Parathyroid adenoma (tissue), 2 donors: ENCODE results near the gene ZNF8.

Experiments
- H2AFZ ChIP-seq: fragments of 300-600 bp; sonication (generic); one replicate; pipeline ENCODE4 v1.7.0; 2017; ENCODE audit warnings: antibody characterized with exemption, mild to moderate bottlenecking
- H3K27ac ChIP-seq: fragments of 300-600 bp; sonication (generic); one replicate; pipeline ENCODE4 v1.7.0; 2017
- H3K27me3 ChIP-seq: fragments of 300-600 bp; sonication (generic); one replicate; pipeline ENCODE4 v1.7.0; 2017; ENCODE audit warnings: low read length; ENCODE audit not compliant: control insufficient read depth, insufficient read depth
- H3K36me3 ChIP-seq: fragments of 300-600 bp; sonication (generic); one replicate; pipeline ENCODE4 v1.7.0; 2017; ENCODE audit warnings: low read length; ENCODE audit not compliant: control insufficient read depth, insufficient read depth
- H3K4me1 ChIP-seq: fragments of 300-600 bp; sonication (generic); one replicate; pipeline ENCODE4 v1.7.0; 2017; ENCODE audit warnings: control low read depth
- H3K4me2 ChIP-seq: fragments of 300-600 bp; sonication (generic); one replicate; pipeline ENCODE4 v1.7.0; 2017; ENCODE audit warnings: low read length
- H3K4me3 ChIP-seq: fragments of 300-600 bp; sonication (generic); one replicate; pipeline ENCODE4 v1.7.0; 2017; ENCODE audit warnings: low read depth, low read length
- H3K79me2 ChIP-seq: fragments of 300-600 bp; sonication (generic); one replicate; pipeline ENCODE4 v1.7.0; 2017; ENCODE audit warnings: control low read depth
- H3K9ac ChIP-seq: fragments of 300-600 bp; sonication (generic); one replicate; pipeline ENCODE4 v1.7.0; 2017; ENCODE audit warnings: mild to moderate bottlenecking
- H3K9me3 ChIP-seq: fragments of 300-600 bp; sonication (generic); one replicate; pipeline ENCODE4 v1.7.0; 2017; ENCODE audit warnings: low read length; ENCODE audit not compliant: control insufficient read depth
- TF ChIP-seq, protein P1 (sequence below): fragments of 300-600 bp; sonication (generic); IDR thresholded peaks from one replicate; pipeline ENCODE4 v1.7.0; 2017; ENCODE audit warnings: antibody characterized with exemption, mild to moderate bottlenecking
- donor health status: primary hyperparathyroidism.

Gene ZNF8

DNA sequence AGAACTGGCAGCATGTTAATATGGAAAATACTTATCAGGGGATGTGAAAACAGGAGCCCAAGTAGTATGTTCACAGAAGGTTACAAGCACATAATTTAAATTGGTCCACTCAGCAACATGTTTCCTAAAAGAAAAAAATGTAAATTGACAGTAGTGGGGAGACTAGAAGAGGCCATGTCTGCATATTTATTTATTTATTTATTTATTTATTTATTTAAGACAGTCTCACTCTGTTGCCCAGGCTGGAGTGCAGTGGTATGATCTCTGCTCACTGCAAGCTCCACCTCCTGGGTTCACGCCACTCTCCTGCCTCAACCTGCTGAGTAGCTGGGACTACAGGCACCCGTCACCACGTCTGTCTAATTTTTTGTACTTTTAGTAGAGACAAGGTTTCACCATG is 13.7 kb upstream of the ZNF8 start:
- no peak overlapping the region for H3K9ac ChIP-seq
- H3K27me3 ChIP-seq: no peaks in the 10 kb centered on the region
- TF ChIP-seq, protein P1, sequence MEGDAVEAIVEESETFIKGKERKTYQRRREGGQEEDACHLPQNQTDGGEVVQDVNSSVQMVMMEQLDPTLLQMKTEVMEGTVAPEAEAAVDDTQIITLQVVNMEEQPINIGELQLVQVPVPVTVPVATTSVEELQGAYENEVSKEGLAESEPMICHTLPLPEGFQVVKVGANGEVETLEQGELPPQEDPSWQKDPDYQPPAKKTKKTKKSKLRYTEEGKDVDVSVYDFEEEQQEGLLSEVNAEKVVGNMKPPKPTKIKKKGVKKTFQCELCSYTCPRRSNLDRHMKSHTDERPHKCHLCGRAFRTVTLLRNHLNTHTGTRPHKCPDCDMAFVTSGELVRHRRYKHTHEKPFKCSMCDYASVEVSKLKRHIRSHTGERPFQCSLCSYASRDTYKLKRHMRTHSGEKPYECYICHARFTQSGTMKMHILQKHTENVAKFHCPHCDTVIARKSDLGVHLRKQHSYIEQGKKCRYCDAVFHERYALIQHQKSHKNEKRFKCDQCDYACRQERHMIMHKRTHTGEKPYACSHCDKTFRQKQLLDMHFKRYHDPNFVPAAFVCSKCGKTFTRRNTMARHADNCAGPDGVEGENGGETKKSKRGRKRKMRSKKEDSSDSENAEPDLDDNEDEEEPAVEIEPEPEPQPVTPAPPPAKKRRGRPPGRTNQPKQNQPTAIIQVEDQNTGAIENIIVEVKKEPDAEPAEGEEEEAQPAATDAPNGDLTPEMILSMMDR: no peak
- peaks cover 30% of the 10 kb centered on the region for H3K36me3 ChIP-seq
- no peak overlapping the region for H3K27ac ChIP-seq
- H3K4me1 ChIP-seq: no peaks in the 10 kb centered on the region
- H3K4me2 ChIP-seq: no peak overlapping the region
- H3K79me2 ChIP-seq: no peaks in the 10 kb centered on the region
- no peak overlapping the region for H2AFZ ChIP-seq
- peaks cover 27% of the 10 kb centered on the region for H3K9me3 ChIP-seq
- H3K4me3 ChIP-seq: no peak overlapping the region

DNA sequence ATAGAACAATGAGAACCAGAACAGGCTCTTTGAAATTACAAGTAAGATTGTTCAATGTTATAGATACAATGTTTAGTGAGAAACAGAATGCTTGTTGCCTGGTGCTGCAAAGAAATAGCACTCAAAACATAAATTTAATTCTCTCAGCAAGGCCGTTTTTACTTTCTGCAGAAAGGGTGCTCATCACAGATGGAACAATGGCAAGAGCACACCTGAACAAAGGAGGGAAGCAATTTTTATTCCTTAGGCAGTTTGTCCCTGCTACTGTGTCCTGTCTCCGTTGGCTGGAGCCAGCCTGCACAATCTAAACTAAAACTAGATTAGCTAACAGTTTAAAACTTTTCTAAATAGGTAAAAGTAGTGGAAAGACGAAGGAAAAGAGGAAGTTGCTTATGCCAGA is 10.4 kb upstream of the ZNF8 start:
- TF ChIP-seq, protein P1: no peak
- peaks cover 6% of the 10 kb centered on the region for H3K9me3 ChIP-seq
- no peak overlapping the region for H3K4me2 ChIP-seq
- H3K4me3 ChIP-seq: no peak overlapping the region
- H3K79me2 ChIP-seq: no peaks in the 10 kb centered on the region
- no peak overlapping the region for H3K9ac ChIP-seq
- peaks cover 5% of the 10 kb centered on the region for H3K36me3 ChIP-seq
- H3K4me1 ChIP-seq: no peaks in the 10 kb centered on the region
- no peaks in the 10 kb centered on the region for H3K27me3 ChIP-seq
- no peak overlapping the region for H2AFZ ChIP-seq
- H3K27ac ChIP-seq: no peak overlapping the region

DNA sequence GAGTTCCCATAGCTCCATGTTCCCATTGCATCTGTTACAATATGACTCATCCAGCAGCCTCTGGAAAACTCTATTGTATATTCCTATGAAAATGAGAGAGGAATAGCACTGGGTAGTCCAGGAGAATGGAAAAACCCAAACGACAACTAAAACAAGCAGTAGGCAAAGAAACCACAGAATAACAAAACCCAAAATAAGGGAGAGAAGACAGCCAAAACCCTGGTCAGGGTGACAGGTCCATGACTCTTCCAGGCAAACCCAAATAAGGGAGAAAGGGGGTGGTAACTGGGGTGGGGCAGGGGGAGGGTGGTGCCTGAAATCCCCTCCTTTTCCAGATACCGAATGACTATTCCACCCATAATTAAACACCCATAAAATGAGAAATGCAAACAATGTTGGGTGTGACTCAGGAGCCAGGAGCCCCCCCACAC is 4.0 kb upstream of the ZNF8 start:
- Histone ChIP-seq H3K9me3 (no peaks in the 10 kb centered on the region), H3K9ac (no peak overlapping the region), H3K36me3 (no peaks in the 10 kb centered on the region), H3K4me3 (no peak overlapping the region), H3K27me3 (no peaks in the 10 kb centered on the region), H3K4me1 (peaks cover 2% of the 10 kb centered on the region), H3K4me2 (no peak overlapping the region), H3K27ac (no peak overlapping the region), H3K79me2 (peaks cover 4% of the 10 kb centered on the region), H2AFZ (no peak overlapping the region)
- TF ChIP-seq, protein P1: no peak

- Histone ChIP-seq H3K36me3 (no peaks in the 10 kb centered on the region), H3K4me2 (no peak overlapping the region), H3K79me2 (peaks cover 11% of the 10 kb centered on the region), H2AFZ (no peak overlapping the region), H3K27ac (no peak overlapping the region), H3K4me3 (no peak overlapping the region), H3K9ac (no peak overlapping the region), H3K27me3 (no peaks in the 10 kb centered on the region), H3K9me3 (no peaks in the 10 kb centered on the region), H3K4me1 (peaks cover 2% of the 10 kb centered on the region)
- TF ChIP-seq, protein P1: no peak
Observed at GRCh38 chr19:58275564-58275963, 3.2 kb upstream of the ZNF8 start.

DNA sequence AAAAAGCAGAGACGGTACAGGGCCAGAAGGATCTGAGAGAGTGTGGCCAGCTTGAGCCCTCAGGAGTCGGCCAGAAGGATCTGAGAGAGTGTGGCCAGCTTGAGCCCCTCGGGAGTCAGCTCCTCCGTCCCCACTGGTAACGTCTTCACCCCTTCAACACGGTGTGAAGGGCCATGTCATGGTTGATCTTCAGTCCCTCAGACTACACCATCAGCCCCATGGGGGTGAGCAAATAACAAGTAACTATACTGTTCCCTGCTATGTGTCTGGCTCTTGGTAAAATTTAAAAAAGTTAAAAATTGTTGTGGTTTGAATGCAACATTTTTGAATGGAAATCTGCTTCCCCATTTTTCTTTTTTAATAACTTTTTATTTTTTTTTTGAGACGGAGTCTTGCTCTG is 1.6 kb upstream of the ZNF8 start:
- H3K4me3 ChIP-seq: no peak overlapping the region
- no peak overlapping the region for H3K27ac ChIP-seq
- TF ChIP-seq, protein P1: no peak
- peaks cover 11% of the 10 kb centered on the region for H3K79me2 ChIP-seq
- no peaks in the 10 kb centered on the region for H3K9me3 ChIP-seq
- H3K4me2 ChIP-seq: no peak overlapping the region
- H3K36me3 ChIP-seq: no peaks in the 10 kb centered on the region
- H3K27me3 ChIP-seq: no peaks in the 10 kb centered on the region
- no peak overlapping the region for H3K9ac ChIP-seq
- H2AFZ ChIP-seq: no peak overlapping the region
- H3K4me1 ChIP-seq: peaks cover 2% of the 10 kb centered on the region
